Amniotic epithelial cell (primary cell): ENCODE data around the gene MACROD1.
"Not testable (repeated sequence)": the region's sequence is repeated elsewhere in the genome, so short reads cannot be mapped to it uniquely, and the experiment has no call there.

Experiments used
- DNase-seq: peaks from one replicate; pipeline ENCODE4 v3.0.0-alpha.2; 2010; ENCODE audit warnings: low read depth

The MACROD1 gene

GRCh38 chr11:63997104-63997700, 168.7 kb downstream of the MACROD1 start:
- no peak for DNase-seq

GRCh38 chr11:63996512-63996911, 169.4 kb downstream of the MACROD1 start:
- no peak for DNase-seq

GRCh38 chr11:63993993-63994392, 171.9 kb downstream of the MACROD1 start:
- DNase-seq: no peak

- no peak for DNase-seq
These were observed 172.8 kb downstream of the MACROD1 start for GRCh38 chr11:63993100-63993499.

- no peak for DNase-seq
These were observed 174.4 kb downstream of the MACROD1 start for GRCh38 chr11:63991558-63991957.

GRCh38 chr11:63986932-63987513, 178.9 kb downstream of the MACROD1 start:
- DNase-seq: no peak

GRCh38 chr11:63986156-63986931, 179.6 kb downstream of the MACROD1 start, which contains the start of gene OTUB1:
Gene OTUB1 (plus strand): TSS chr11:63986438. CDS start chr11:63986457, 19 bp downstream.
- DNase-seq: peak; percentile 84

GRCh38 chr11:63985812-63986155, 180.1 kb downstream of the MACROD1 start:
- no peak for DNase-seq

GRCh38 chr11:63979426-63979825, 186.5 kb downstream of the MACROD1 start:
- no peak for DNase-seq

GRCh38 chr11:63978551-63979239, 187.2 kb downstream of the MACROD1 start:
- DNase-seq: no peak

GRCh38 chr11:63974259-63975143, 191.4 kb downstream of the MACROD1 start, which contains the start of gene COX8A:
Gene COX8A (plus strand): TSS chr11:63974620. CDS start chr11:63974681, 61 bp downstream.
- DNase-seq: peak; percentile 100

- DNase-seq: not testable (repeated sequence)
These were observed 192.0 kb downstream of the MACROD1 start for GRCh38 chr11:63973912-63974258.

- no peak for DNase-seq
These were observed 195.0 kb downstream of the MACROD1 start for GRCh38 chr11:63970902-63971301.

- DNase-seq: no peak
These were observed 196.5 kb downstream of the MACROD1 start for GRCh38 chr11:63969461-63969860.

GRCh38 chr11:63966444-63966843, 199.5 kb downstream of the MACROD1 start:
- no peak for DNase-seq

GRCh38 chr11:63963895-63964294, 202.0 kb downstream of the MACROD1 start:
- not testable (repeated sequence) for DNase-seq

GRCh38 chr11:63961608-63962412, 204.1 kb downstream of the MACROD1 start:
- no peak for DNase-seq

- no peak for DNase-seq
These were observed 207.9 kb downstream of the MACROD1 start for GRCh38 chr11:63958008-63958407.

- DNase-seq: no peak
These were observed 213.3 kb downstream of the MACROD1 start for GRCh38 chr11:63952570-63952969.

- no peak for DNase-seq
These were observed 214.0 kb downstream of the MACROD1 start for GRCh38 chr11:63951779-63952536.
